Spleen (tissue), 13 donors: Measurements from ENCODE around the gene ENTPD5. TPM values are rescaled to one million over a fixed set of nuclear protein-coding genes. Genes with fewer than 3 reads are reported as not detected.

Experiments
- DNase-seq: peaks from one replicate; pipeline ENCODE4 v3.0.0-alpha.2; 2020
- H3K27ac ChIP-seq, 8 donors: fragments of 200-600 bp; sonication (generic) in 7 of 8; 1 replicate in 4 of 8; 2 replicates in 4 of 8; pipeline versions ENCODE4 v1.5.0 to v1.8.0; 2016 to 2021; ENCODE audit warnings: inconsistent platforms in 4 of 8, mild to moderate bottlenecking in 4 of 8, moderate library complexity in 1 of 8
- H3K27me3 ChIP-seq, 7 donors: fragments of 200-600 bp; sonication (generic) in 6 of 7; replicated peaks in 1 of 7; 1 replicate in 4 of 7; 2 replicates in 3 of 7; pipeline versions ENCODE4 v1.5.0 to v1.8.0; 2016 to 2021; ENCODE audit warnings: inconsistent platforms in 3 of 7, mild to moderate bottlenecking in 1 of 7
- H3K36me3 ChIP-seq, 6 donors: fragments of 200-600 bp; sonication (generic) in 5 of 6; 1 replicate in 4 of 6; 2 replicates in 2 of 6; pipeline versions ENCODE4 v1.5.0 to v1.8.0; 2016 to 2021; ENCODE audit warnings: inconsistent platforms in 2 of 6
- H3K4me1 ChIP-seq, 6 donors: fragments of 200-600 bp; sonication (generic) in 5 of 6; 1 replicate in 3 of 6; 2 replicates in 3 of 6; pipeline versions ENCODE4 v1.5.0 to v1.8.0; 2016 to 2021; ENCODE audit warnings: inconsistent platforms in 3 of 6
- H3K4me3 ChIP-seq, 8 donors: fragments of 200-600 bp; sonication (generic) in 7 of 8; 1 replicate in 4 of 8; 2 replicates in 4 of 8; pipeline versions ENCODE4 v1.5.0 to v1.8.0; 2016 to 2021; ENCODE audit warnings: inconsistent platforms in 4 of 8, mild to moderate bottlenecking in 4 of 8, moderate library complexity in 2 of 8
- H3K9me3 ChIP-seq, 8 donors: fragments of 200-600 bp; sonication (generic) in 7 of 8; 1 replicate in 4 of 8; 2 replicates in 4 of 8; pipeline versions ENCODE4 v1.5.0 to v1.8.0; 2016 to 2021; ENCODE audit warnings: inconsistent platforms in 4 of 8
- POLR2A ChIP-seq, 3 donors: fragments of 450-650 bp; IDR thresholded peaks; one replicate each; pipeline ENCODE4 v1.5.1; 2017; ENCODE audit warnings: antibody characterized with exemption in 3 of 3, mild to moderate bottlenecking in 1 of 3
- POLR2AphosphoS5 ChIP-seq, 3 donors: sonication (generic); formaldehyde crosslinking; IDR thresholded peaks; one replicate each; pipeline ENCODE4 v1.5.1; 2017; ENCODE audit warnings: antibody characterized with exemption in 3 of 3
- WGBS, 5 donors: extraction: QIAGEN DNeasy Blood & Tissue Kit in 3 of 5; methylation state at CpG; one replicate each; pipeline versions ENCODE4 v1.1.5 to v1.1.7; 2013 to 2018; 5-methylcytosine and 5-hydroxymethylcytosine counted together
- intact Hi-C: fragments of 100-400 bp; cut with DNase I; formaldehyde crosslinking; loops from one replicate; pipeline ENCODE4 v1.15.0; 2023; ENCODE audit warnings: low total_unique reads
- long read RNA-seq, 2 donors: transcript quantifications; one replicate each; lab custom pipeline, GENCODE V29; 2026
- polyA plus RNA-seq, 3 donors: library from polyadenylated mRNA; stranded (reverse); fragments of 200-250 nt; gene quantifications; one replicate each; pipeline ENCODE4 v1.2.1, GENCODE V29; 2013
- total RNA-seq, 7 donors: library from RNA; depleted of rRNA in 3 of 7; stranded (reverse); fragments of >200 nt in 3 of 7; fragmentation: NEBNext Ultra II Directional in 4 of 7; extraction: Animal tissue kit (Norgen Biotek cat#: 25700) in 4 of 7; gene quantifications; one replicate each; pipeline versions ENCODE4 v1.1.0 to v1.2.1, GENCODE V29; 2016 to 2021
- TF ChIP-seq, protein P1 (sequence below), 11 experiments: fragments of 200-600 bp in 7 of 11; fragments of 450-650 bp in 4 of 11; sonication (generic) in 4 of 11; IDR thresholded peaks in 8 of 11; conservative IDR thresholded peaks in 3 of 11; 1 replicate in 7 of 11; 2 replicates in 4 of 11; pipeline versions ENCODE4 v1.4.0 to v1.8.0; 2016 to 2021; ENCODE audit warnings: antibody characterized with exemption in 11 of 11, inconsistent platforms in 4 of 11, mild to moderate bottlenecking in 1 of 11
- donor health status: healthy with polysubstance abuse.
- donor health status: DM: no; HTN: no; CAD: no; lungs with moderate emphysema.
- donor health status: DM: no; HTN: no; CAD: no.
- donor health status: Bipolar disorder and iron deficiency.
- donor health status: healthy.
- donor health status: DM: no; HTN: no; CAD: no.
- donor health status: DM: yes; HTN: yes; CAD: no.

The ENTPD5 gene
- total RNA-seq = 10 to 100 TPM in 2 of 7 donors, 1 to 10 TPM in 5; 6.8 to 13.9 (median 9.4) TPM
- polyA plus RNA-seq = 1 to 10 TPM; 2.9 to 3.4 (median 3.2) TPM
- long read RNA-seq, donor 1, full-length matches to known transcripts = 1 of 1 reads
- long read RNA-seq, donor 1, partial matches to known transcripts = 0 of 1 reads
- long read RNA-seq, donor 1, other reads (novel, unspliced or antisense) = 0 of 1 reads
- long read RNA-seq, donor 2, full-length matches to known transcripts = 1 of 1 reads
- long read RNA-seq, donor 2, partial matches to known transcripts = 0 of 1 reads
- long read RNA-seq, donor 2, other reads (novel, unspliced or antisense) = 0 of 1 reads

DNA sequence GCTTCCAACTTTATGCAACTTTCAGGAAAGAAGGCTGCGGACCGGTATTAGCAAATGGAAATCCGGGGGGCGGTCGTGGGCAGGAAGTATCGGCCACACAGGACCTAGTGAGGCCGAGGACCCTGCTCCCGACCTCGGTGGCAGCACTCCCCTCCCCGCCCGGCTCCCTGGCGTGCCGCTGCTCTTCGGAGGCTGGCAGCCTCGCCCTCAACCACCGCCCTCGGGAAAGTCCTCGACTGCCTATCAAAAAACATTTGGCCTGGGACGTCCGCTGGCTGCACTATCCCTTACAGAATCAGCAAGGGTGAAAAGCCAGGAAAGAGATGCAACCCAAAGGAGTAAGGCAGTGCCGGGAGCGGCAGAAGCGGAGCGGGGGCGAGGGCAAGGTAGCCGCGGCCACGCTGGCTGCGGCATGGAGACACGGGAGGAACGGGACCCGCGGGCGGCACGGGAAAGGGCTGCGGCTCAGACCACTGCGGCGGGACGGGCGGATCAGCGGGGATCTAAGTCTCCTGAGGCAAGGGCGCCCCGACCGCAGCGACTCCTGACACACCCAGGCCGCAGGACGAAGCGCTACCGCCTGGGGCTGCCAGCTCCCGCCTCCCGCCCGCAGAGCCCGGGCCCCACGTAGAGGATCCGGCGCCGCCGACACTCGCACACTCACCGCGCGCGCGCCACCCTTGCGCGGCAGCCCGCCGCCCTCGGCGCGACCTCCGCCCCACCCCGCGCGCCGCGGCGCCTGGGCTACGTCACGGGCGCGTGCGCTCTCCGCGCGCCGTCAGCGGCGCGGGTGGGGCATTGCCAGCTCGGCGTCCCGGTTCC, at the start of gene ENTPD5, which contains the start of gene BBOF1:
ENTPD5 (minus strand) TSS at position 703 of the 822 bp plus-strand sequence. CDS start 31,186 bp downstream, outside the sequence.
BBOF1 (plus strand) TSS at position 764 of the 822 bp plus-strand sequence. CDS start 130 bp downstream, outside the sequence.
- DNase-seq = peak; percentile 97
- H3K27me3 ChIP-seq = no peaks in the 10 kb centered on the region
- no peaks in the 10 kb centered on the region for H3K9me3 ChIP-seq
- H3K4me3 ChIP-seq = peak within 1 kb of the TSS; percentile 69 to 89 (median 77)
- peaks cover 0 to 10% (median 0%) of the 10 kb centered on the region in 6 donors for H3K36me3 ChIP-seq
- TF ChIP-seq POLR2A (IDR thresholded peaks at IDR 0.05) (peak in 2 of 3 donors; percentile 8 to 72), POLR2AphosphoS5 (IDR thresholded peaks at IDR 0.05) (peak; percentile 84 to 93 (median 91))
- TF ChIP-seq, protein P1, sequence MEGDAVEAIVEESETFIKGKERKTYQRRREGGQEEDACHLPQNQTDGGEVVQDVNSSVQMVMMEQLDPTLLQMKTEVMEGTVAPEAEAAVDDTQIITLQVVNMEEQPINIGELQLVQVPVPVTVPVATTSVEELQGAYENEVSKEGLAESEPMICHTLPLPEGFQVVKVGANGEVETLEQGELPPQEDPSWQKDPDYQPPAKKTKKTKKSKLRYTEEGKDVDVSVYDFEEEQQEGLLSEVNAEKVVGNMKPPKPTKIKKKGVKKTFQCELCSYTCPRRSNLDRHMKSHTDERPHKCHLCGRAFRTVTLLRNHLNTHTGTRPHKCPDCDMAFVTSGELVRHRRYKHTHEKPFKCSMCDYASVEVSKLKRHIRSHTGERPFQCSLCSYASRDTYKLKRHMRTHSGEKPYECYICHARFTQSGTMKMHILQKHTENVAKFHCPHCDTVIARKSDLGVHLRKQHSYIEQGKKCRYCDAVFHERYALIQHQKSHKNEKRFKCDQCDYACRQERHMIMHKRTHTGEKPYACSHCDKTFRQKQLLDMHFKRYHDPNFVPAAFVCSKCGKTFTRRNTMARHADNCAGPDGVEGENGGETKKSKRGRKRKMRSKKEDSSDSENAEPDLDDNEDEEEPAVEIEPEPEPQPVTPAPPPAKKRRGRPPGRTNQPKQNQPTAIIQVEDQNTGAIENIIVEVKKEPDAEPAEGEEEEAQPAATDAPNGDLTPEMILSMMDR (IDR thresholded peaks at IDR 0.05 in 8 of 11, conservative IDR thresholded peaks at IDR 0.05 in 3 of 11) = peak in 4 of 11 experiments; percentile 8 to 26 (median 22)
- 0 to 1% (median 0%) methylated on average over 43 to 93 of the region's 93 CpGs for WGBS, 5 donors
- H3K27ac ChIP-seq = peak within 1 kb of the TSS; percentile 86 to 98 (median 96)
- H3K4me1 ChIP-seq = peaks cover 5 to 23% (median 17%) of the 10 kb centered on the region in 6 donors
- intact Hi-C loops = no loop called here

GRCh38 chr14:74065746-74066575, 46.9 kb upstream of the ENTPD5 start:
- 82 to 94% (median 89%) methylated on average over 3 of the region's 3 CpGs for WGBS, 5 donors
- no peak for DNase-seq
- Histone ChIP-seq H3K9me3 (no peaks in the 10 kb centered on the region), H3K27ac (no peak overlapping the region), H3K36me3 (peaks cover 0 to 99% (median 45%) of the 10 kb centered on the region in 6 donors), H3K4me1 (no peaks in the 10 kb centered on the region), H3K27me3 (no peaks in the 10 kb centered on the region), H3K4me3 (no peak overlapping the region)
- TF ChIP-seq, protein P1 (IDR thresholded peaks at IDR 0.05 in 8 of 11, conservative IDR thresholded peaks at IDR 0.05 in 3 of 11) = no peak
- no peak for TF ChIP-seq POLR2AphosphoS5 (IDR thresholded peaks at IDR 0.05)
- no peak for TF ChIP-seq POLR2A (IDR thresholded peaks at IDR 0.05)
- intact Hi-C loops = no loop called here

DNA sequence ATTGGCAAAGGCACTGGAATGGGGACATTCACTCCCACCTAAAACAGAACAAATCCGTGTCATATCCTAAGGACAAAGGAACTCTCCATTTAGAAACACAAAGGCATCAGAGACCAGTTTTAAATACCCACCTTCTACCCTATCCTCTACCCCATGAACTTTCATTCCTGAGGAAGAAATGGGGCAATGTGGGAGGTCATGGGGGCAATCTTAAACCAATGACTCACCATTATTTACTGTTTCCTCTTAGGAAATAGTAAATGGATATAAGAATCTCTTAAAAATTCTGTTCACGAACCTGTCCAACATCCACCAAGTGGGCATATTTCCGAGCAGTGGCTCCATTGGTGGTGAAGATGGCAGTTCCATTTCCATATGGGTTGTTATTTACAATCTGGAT, 45.8 kb upstream of the ENTPD5 start:
- 81 to 95% (median 89%) methylated on average over 3 of the region's 3 CpGs for WGBS, 5 donors
- no peaks in the 10 kb centered on the region for H3K4me1 ChIP-seq
- no peak overlapping the region for H3K27ac ChIP-seq
- DNase-seq = no peak
- intact Hi-C loops = no loop called here
- H3K4me3 ChIP-seq = no peak overlapping the region
- H3K27me3 ChIP-seq = no peaks in the 10 kb centered on the region
- H3K9me3 ChIP-seq = no peaks in the 10 kb centered on the region
- H3K36me3 ChIP-seq = peaks cover 0 to 99% (median 47%) of the 10 kb centered on the region in 6 donors
- TF ChIP-seq POLR2A (IDR thresholded peaks at IDR 0.05) (no peak), POLR2AphosphoS5 (IDR thresholded peaks at IDR 0.05) (no peak)
- TF ChIP-seq, protein P1 (IDR thresholded peaks at IDR 0.05 in 8 of 11, conservative IDR thresholded peaks at IDR 0.05 in 3 of 11) = no peak
